Calu3 (cell line): ENCODE results near the gene UGT1A7. TPM values are rescaled to one million over a fixed set of nuclear protein-coding genes. Genes with fewer than 3 reads are reported as not detected.

Experiments used
- BruUV-seq: library from RNA; stranded (reverse); fragments of 400-500 nt; replicated peaks from 2 replicates; lab custom pipeline; 2021; lab: Mats Ljungman, UMichigan
- CTCF ChIA-PET: fragments of 300-600 bp; sonication (Branson Sonifier 250); formaldehyde crosslinking; loops from one replicate; lab custom pipeline; 2022; ENCODE audit warnings: antibody characterized with exemption; lab: Charles Lee
- DNase-seq: peaks from one replicate; pipeline ENCODE4 v3.0.0; 2022
- H3K27ac Mint-ChIP-seq: one replicate; pipeline ENCODE4 v1.8.0; 2022; ENCODE audit warnings: mixed read lengths; ENCODE audit not compliant: unreplicated experiment
- H3K27me3 Mint-ChIP-seq: one replicate; pipeline ENCODE4 v1.8.0; 2022; ENCODE audit warnings: mixed read lengths; ENCODE audit not compliant: unreplicated experiment
- H3K36me3 Mint-ChIP-seq: one replicate; pipeline ENCODE4 v1.8.0; 2022; ENCODE audit warnings: mild to moderate bottlenecking, moderate library complexity, mixed read lengths; ENCODE audit not compliant: insufficient read depth, unreplicated experiment
- H3K4me1 Mint-ChIP-seq: one replicate; pipeline ENCODE4 v1.8.0; 2022; ENCODE audit warnings: mild to moderate bottlenecking, low read depth, mixed read lengths; ENCODE audit not compliant: unreplicated experiment
- H3K4me3 Mint-ChIP-seq: one replicate; pipeline ENCODE4 v1.8.0; 2022; ENCODE audit warnings: mild to moderate bottlenecking, low read depth, moderate library complexity, mixed read lengths; ENCODE audit not compliant: unreplicated experiment
- H3K9me3 Mint-ChIP-seq: one replicate; pipeline ENCODE4 v1.8.0; 2022; ENCODE audit warnings: low read depth, mixed read lengths; ENCODE audit not compliant: unreplicated experiment
- intact Hi-C: fragments of 100-400 bp; cut with micrococcal nuclease; formaldehyde crosslinking; loops from one replicate; pipeline ENCODE4 v1.10.0; 2022; ENCODE audit not compliant: unreplicated experiment
- total RNA-seq: library from RNA; stranded (reverse); gene quantifications from 2 replicates; pipeline ENCODE4 v1.2.3, GENCODE V29; 2022
- TF ChIP-seq, protein P1 (sequence below): fragments of 200-600 bp; IDR thresholded peaks from one replicate; pipeline ENCODE4 v1.8.0; 2022; ENCODE audit warnings: antibody characterized with exemption; ENCODE audit not compliant: unreplicated experiment

UGT1A7 gene
- total RNA-seq, 1 experiment from 2014 or later, result 7.2 TPM

DNA sequence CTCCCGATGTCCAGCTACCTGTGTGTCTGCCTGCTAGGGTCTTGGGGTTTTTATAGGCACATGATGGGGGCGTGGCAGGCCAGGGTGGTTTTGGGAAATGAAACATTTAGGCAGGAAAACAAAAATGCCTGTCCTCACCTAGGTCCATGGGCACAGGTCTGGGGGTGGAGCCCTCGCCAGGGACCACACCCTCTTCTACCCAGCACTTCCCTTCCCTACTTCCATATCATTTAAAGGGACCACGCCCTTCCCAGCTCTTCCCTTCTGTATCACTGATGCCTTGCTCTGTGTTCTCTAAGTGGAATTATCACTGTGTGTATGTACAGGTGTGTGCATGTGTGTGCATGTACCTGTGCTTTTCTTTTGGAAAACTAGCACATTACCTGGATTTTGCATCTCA, 84.7 kb downstream of the UGT1A7 start:
- H3K27me3 Mint-ChIP-seq, result no peaks in the 10 kb centered on the region
- H3K27ac Mint-ChIP-seq, result no peak overlapping the region
- CTCF ChIA-PET, result no interaction called here

DNA sequence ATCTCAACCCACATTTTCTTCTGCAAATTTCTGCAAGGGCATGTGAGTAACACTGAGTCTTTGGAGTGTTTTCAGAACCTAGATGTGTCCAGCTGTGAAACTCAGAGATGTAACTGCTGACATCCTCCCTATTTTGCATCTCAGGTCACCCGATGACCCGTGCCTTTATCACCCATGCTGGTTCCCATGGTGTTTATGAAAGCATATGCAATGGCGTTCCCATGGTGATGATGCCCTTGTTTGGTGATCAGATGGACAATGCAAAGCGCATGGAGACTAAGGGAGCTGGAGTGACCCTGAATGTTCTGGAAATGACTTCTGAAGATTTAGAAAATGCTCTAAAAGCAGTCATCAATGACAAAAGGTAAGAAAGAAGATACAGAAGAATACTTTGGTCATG, 86.4 kb downstream of the UGT1A7 start:
- H3K4me3 Mint-ChIP-seq, result no peak overlapping the region
- no TSS peak for BruUV-seq
- intact Hi-C loops, result loop anchor here (10.0 kb wide), 1 partner anchor 133 kb away; the partner anchor contains the start of gene UGT1A10
- peaks cover 31% of the 10 kb centered on the region for H3K4me1 Mint-ChIP-seq
- TF ChIP-seq, protein P1, sequence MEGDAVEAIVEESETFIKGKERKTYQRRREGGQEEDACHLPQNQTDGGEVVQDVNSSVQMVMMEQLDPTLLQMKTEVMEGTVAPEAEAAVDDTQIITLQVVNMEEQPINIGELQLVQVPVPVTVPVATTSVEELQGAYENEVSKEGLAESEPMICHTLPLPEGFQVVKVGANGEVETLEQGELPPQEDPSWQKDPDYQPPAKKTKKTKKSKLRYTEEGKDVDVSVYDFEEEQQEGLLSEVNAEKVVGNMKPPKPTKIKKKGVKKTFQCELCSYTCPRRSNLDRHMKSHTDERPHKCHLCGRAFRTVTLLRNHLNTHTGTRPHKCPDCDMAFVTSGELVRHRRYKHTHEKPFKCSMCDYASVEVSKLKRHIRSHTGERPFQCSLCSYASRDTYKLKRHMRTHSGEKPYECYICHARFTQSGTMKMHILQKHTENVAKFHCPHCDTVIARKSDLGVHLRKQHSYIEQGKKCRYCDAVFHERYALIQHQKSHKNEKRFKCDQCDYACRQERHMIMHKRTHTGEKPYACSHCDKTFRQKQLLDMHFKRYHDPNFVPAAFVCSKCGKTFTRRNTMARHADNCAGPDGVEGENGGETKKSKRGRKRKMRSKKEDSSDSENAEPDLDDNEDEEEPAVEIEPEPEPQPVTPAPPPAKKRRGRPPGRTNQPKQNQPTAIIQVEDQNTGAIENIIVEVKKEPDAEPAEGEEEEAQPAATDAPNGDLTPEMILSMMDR, result no peak
- CTCF ChIA-PET, result no interaction called here
- no peak overlapping the region for H3K27ac Mint-ChIP-seq
- no peak for DNase-seq
- no peaks in the 10 kb centered on the region for H3K27me3 Mint-ChIP-seq
- H3K9me3 Mint-ChIP-seq, result no peaks in the 10 kb centered on the region
- peaks cover 24% of the 10 kb centered on the region for H3K36me3 Mint-ChIP-seq

More for the DNA sequence above, 84.7 kb downstream of the UGT1A7 start:
- Mint-ChIP-seq H3K36me3 (peaks cover 24% of the 10 kb centered on the region), H3K9me3 (no peaks in the 10 kb centered on the region), H3K4me3 (no peak overlapping the region), H3K4me1 (peaks cover 47% of the 10 kb centered on the region)
- no peak for DNase-seq
- BruUV-seq, result no TSS peak
- TF ChIP-seq, protein P1, result no peak
- intact Hi-C loops, result loop anchor here (2.0 to 10.0 kb wide), 2 partner anchors 38 to 132 kb away; partner anchors contain the start of genes UGT1A10 and UGT1A3

DNA sequence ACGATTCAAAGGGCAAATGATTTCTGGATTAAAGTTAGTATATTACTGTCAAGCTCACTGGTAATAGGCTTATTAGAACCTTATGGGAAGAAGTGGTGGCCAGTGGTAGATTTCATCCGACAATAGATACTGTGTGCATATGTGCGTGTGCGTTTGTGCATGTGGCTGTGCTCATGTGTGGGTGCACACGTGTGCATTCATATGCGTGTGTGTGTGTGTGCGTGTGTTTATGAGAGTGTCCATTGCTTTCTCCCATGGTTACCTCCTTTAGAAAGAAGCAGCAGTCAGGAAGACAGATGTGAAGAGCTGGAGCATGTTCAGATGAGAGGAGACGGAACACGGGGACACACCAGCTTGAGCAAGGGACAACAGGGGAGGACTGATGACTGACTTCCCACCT, 87.6 kb downstream of the UGT1A7 start:
- H3K27me3 Mint-ChIP-seq, result no peaks in the 10 kb centered on the region
- H3K4me3 Mint-ChIP-seq, result no peak overlapping the region
- intact Hi-C loops, result loop anchor here (10.0 kb wide), 1 partner anchor 134 kb away; the partner anchor contains the start of gene UGT1A10
- DNase-seq, result no peak
- TF ChIP-seq, protein P1, result no peak
- CTCF ChIA-PET, result no interaction called here
- no peaks in the 10 kb centered on the region for H3K9me3 Mint-ChIP-seq
- no TSS peak for BruUV-seq
- peaks cover 24% of the 10 kb centered on the region for H3K36me3 Mint-ChIP-seq
- H3K27ac Mint-ChIP-seq, result no peak overlapping the region
- peaks cover 19% of the 10 kb centered on the region for H3K4me1 Mint-ChIP-seq

DNA sequence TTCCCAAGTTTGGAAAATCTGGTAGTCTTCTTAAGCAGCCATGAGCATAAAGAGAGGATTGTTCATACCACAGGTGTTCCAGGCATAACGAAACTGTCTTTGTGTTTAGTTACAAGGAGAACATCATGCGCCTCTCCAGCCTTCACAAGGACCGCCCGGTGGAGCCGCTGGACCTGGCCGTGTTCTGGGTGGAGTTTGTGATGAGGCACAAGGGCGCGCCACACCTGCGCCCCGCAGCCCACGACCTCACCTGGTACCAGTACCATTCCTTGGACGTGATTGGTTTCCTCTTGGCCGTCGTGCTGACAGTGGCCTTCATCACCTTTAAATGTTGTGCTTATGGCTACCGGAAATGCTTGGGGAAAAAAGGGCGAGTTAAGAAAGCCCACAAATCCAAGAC, 90.5 kb downstream of the UGT1A7 start:
- DNase-seq, result no peak
- no peak overlapping the region for H3K4me3 Mint-ChIP-seq
- peaks cover 37% of the 10 kb centered on the region for H3K36me3 Mint-ChIP-seq
- CTCF ChIA-PET, result no interaction called here
- BruUV-seq, result no TSS peak
- intact Hi-C loops, result no loop called here
- TF ChIP-seq, protein P1, result no peak
- no peaks in the 10 kb centered on the region for H3K4me1 Mint-ChIP-seq
- no peaks in the 10 kb centered on the region for H3K27me3 Mint-ChIP-seq
- no peak overlapping the region for H3K27ac Mint-ChIP-seq
- H3K9me3 Mint-ChIP-seq, result peaks cover 6% of the 10 kb centered on the region
